ENCODE measurements around the gene RAB40B. TPM values are rescaled to one million over a fixed set of nuclear protein-coding genes. Genes with fewer than 3 reads are reported as not detected.
"Not testable (repeated sequence)": the region's sequence is repeated elsewhere in the genome, so short reads cannot be mapped to it uniquely, and the experiment has no call there.

Gene RAB40B
- total RNA-seq, 4 donors from 2014 or later, result 19.0 to 52.7 (median 24.4) TPM

DNA sequence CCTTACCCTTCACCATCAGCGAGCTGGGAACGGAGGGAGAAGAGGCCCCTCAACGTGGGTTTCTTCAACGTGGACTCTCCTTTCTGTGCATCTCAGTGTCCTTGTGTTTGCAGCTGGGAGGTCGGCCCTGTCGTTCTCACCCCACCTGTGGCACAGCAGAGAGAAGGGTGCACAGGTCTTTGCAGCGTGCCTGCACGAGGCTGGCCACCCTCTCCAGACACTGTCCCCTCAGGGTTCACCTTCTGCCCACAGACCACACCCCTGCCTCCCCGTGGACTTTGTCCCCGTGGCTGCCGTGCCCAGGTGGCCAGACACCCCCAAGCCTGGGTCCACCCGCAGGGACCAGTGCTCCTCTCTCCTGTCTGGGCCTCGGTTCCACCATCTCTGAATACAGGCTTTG, 43.0 kb downstream of the RAB40B start:
- intact Hi-C loops (cut with DNase I; ENCODE audit: low total_unique reads) (no loop called here), in situ Hi-C loops (cut with MboI; ENCODE audit: low sequenced_read_pairs in 4 of 4) (loop anchor here in 3 of 4 donors (10.0 to 25.0 kb wide), 2 partner anchors 99 to 107 kb away; partner anchors contain the start of gene TBCD (in 3 of the 3))
- no peaks in the 10 kb centered on the region for H3K27me3 ChIP-seq
- no peak overlapping the region for H3K4me3 ChIP-seq
- ATAC-seq (no peak), DNase-seq (no peak)
- TF ChIP-seq POLR2A (IDR thresholded peaks at IDR 0.05), result no peak
- TF ChIP-seq CTCF (IDR thresholded peaks at IDR 0.05 in 4 of 5, conservative IDR thresholded peaks at IDR 0.05 in 1 of 5), result no peak
- peak overlapping the region in 2 of 4 donors; percentile 45 to 54 for H3K27ac ChIP-seq
- peaks cover 0 to 8% of the 10 kb centered on the region in 2 donors for H3K36me3 ChIP-seq
- peaks cover 0 to 6% of the 10 kb centered on the region in 2 donors for H3K4me1 ChIP-seq
- H3K9me3 ChIP-seq, result no peaks in the 10 kb centered on the region

- Histone ChIP-seq H3K4me1 (peaks cover 0 to 6% of the 10 kb centered on the region in 2 donors), H3K27ac (peak overlapping the region; percentile 34 to 54 (median 44)), H3K36me3 (peaks cover 0 to 8% of the 10 kb centered on the region in 2 donors), H3K4me3 (no peak overlapping the region), H3K9me3 (no peaks in the 10 kb centered on the region), H3K27me3 (no peaks in the 10 kb centered on the region)
- in situ Hi-C loops (cut with MboI; ENCODE audit: low sequenced_read_pairs in 4 of 4) (loop anchor here in 3 of 4 donors (10.0 to 25.0 kb wide), 2 partner anchors 100 to 107 kb away; partner anchors contain the start of gene TBCD (in 3 of the 3)), intact Hi-C loops (cut with DNase I; ENCODE audit: low total_unique reads) (no loop called here)
- no peak for ATAC-seq
- DNase-seq, result no peak
- no peak for TF ChIP-seq POLR2A (IDR thresholded peaks at IDR 0.05)
- no peak for TF ChIP-seq CTCF (IDR thresholded peaks at IDR 0.05 in 4 of 5, conservative IDR thresholded peaks at IDR 0.05 in 1 of 5)
Measured at GRCh38 chr17:82655038-82655479, 43.4 kb downstream of the RAB40B start.

DNA sequence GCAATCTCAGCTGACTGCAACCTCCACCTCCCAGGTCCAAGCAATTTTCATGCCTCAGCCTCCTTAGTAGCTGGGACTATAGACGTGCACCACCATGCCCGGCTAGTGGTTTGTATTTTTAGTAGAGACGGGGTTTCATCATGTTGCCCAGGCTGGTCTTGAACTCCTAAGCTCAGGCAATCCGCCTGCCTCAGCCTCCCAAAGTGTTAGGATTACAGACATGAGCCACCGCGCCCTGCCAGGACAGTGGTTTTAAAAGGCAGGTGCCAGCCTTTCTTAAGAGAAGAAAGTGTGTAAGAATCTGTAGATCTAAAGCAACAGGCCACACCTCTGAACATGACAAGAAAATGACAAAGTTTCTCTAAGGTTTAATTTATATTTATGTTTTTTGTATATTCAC, 43.9 kb downstream of the RAB40B start:
- in situ Hi-C loops (cut with MboI; ENCODE audit: low sequenced_read_pairs in 4 of 4), result loop anchor here in 3 of 4 donors (10.0 to 25.0 kb wide), 2 partner anchors 100 to 108 kb away; partner anchors contain the start of gene TBCD (in 3 of the 3)

GRCh38 chr17:82653651-82654528, 44.6 kb downstream of the RAB40B start:
- TF ChIP-seq POLR2A (IDR thresholded peaks at IDR 0.05), result no peak
- no peak for TF ChIP-seq CTCF (IDR thresholded peaks at IDR 0.05 in 4 of 5, conservative IDR thresholded peaks at IDR 0.05 in 1 of 5)
- Histone ChIP-seq H3K9me3 (no peaks in the 10 kb centered on the region), H3K4me3 (no peak overlapping the region), H3K27ac (peak overlapping the region in 1 of 4 donors; percentile 54), H3K36me3 (peaks cover 0 to 8% of the 10 kb centered on the region in 2 donors), H3K4me1 (peaks cover 3 to 10% of the 10 kb centered on the region in 2 donors), H3K27me3 (no peaks in the 10 kb centered on the region)
- no peak for ATAC-seq
- DNase-seq, result no peak
- intact Hi-C loops (cut with DNase I; ENCODE audit: low total_unique reads), result no loop called here
- in situ Hi-C loops (cut with MboI; ENCODE audit: low sequenced_read_pairs in 4 of 4), result loop anchor here in 3 of 4 donors (10.0 to 25.0 kb wide), 2 partner anchors 101 to 108 kb away; partner anchors contain the start of gene TBCD (in 3 of the 3)

More for the DNA sequence above, 43.9 kb downstream of the RAB40B start:
- intact Hi-C loops (cut with DNase I; ENCODE audit: low total_unique reads); DNase-seq; H3K27me3 ChIP-seq; H3K36me3 ChIP-seq; H3K4me3 ChIP-seq; ATAC-seq; H3K4me1 ChIP-seq; H3K9me3 ChIP-seq: not testable (repeated sequence)
- H3K27ac ChIP-seq, result peak overlapping the region; percentile 34 to 54 (median 44)

- intact Hi-C loops (cut with DNase I; ENCODE audit: low total_unique reads) (no loop called here), in situ Hi-C loops (cut with MboI; ENCODE audit: low sequenced_read_pairs in 4 of 4) (loop anchor here in 3 of 4 donors (10.0 to 25.0 kb wide), 2 partner anchors 104 to 112 kb away; partner anchors contain the start of gene TBCD (in 3 of the 3))
- no peaks in the 10 kb centered on the region for H3K27me3 ChIP-seq
- TF ChIP-seq POLR2A (IDR thresholded peaks at IDR 0.05) (no peak), CTCF (IDR thresholded peaks at IDR 0.05 in 4 of 5, conservative IDR thresholded peaks at IDR 0.05 in 1 of 5) (no peak)
- DNase-seq (no peak), ATAC-seq (no peak)
- H3K27ac ChIP-seq, result peak overlapping the region in 1 of 4 donors; percentile 9
- no peaks in the 10 kb centered on the region for H3K9me3 ChIP-seq
- no peak overlapping the region for H3K4me3 ChIP-seq
- no peaks in the 10 kb centered on the region for H3K36me3 ChIP-seq
- peaks cover 22 to 26% of the 10 kb centered on the region in 2 donors for H3K4me1 ChIP-seq
Measured at GRCh38 chr17:82650723-82651122, 47.8 kb downstream of the RAB40B start.

All from gastrocnemius medialis (tissue), 4 donors.